ENCODE measurements around the gene CABP4. TPM values are rescaled to one million over a fixed set of nuclear protein-coding genes. Genes with fewer than 3 reads are reported as not detected.

CABP4 gene
- total and polyA plus RNA-seq, 10 of the 15 experiments (the other 5 are each of a cell fraction or from before 2014, with no cell fraction given): 0.04 to 0.41 (median 0.14) TPM; not detected in 2

DNA sequence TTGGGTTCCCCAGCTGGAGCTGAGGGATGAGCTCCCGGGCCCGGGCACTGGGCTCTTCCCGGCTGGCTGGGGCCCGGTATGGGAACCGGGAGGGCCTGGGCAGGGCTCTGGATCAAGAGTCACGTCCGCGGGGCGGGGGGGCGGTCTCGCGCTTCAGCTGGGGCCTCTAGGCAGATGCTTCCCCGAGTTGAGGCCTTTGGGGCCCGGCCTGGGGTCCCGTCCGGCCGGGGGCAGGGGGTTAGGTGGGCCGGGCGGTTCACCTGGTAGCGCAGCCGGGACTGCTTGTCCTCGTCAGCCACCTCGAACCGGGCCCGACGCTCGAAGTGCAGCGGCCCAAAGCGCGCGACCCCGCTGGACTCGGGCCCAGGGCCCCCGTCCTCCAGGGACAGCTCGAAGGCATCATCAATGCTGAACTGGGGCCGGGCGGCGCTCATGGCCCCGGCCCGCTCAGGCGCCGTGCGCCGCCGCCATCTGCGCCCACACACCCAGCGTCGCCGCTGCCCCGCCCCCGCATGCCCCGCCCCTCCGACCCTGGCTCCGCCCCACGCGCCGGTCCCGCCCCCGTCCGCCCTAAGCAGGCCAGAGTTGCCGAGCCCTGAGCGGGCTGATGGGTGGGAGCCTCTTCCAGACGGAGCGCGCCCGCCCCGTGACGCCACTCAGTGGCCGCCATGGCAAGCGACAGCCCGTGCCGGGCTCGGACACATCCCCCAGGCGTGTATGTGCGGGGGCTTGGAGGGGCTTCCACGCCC, 13.8 kb downstream of the CABP4 start, which contains the start of gene TMEM134 (continued):
- TF ChIP-seq, protein P1, sequence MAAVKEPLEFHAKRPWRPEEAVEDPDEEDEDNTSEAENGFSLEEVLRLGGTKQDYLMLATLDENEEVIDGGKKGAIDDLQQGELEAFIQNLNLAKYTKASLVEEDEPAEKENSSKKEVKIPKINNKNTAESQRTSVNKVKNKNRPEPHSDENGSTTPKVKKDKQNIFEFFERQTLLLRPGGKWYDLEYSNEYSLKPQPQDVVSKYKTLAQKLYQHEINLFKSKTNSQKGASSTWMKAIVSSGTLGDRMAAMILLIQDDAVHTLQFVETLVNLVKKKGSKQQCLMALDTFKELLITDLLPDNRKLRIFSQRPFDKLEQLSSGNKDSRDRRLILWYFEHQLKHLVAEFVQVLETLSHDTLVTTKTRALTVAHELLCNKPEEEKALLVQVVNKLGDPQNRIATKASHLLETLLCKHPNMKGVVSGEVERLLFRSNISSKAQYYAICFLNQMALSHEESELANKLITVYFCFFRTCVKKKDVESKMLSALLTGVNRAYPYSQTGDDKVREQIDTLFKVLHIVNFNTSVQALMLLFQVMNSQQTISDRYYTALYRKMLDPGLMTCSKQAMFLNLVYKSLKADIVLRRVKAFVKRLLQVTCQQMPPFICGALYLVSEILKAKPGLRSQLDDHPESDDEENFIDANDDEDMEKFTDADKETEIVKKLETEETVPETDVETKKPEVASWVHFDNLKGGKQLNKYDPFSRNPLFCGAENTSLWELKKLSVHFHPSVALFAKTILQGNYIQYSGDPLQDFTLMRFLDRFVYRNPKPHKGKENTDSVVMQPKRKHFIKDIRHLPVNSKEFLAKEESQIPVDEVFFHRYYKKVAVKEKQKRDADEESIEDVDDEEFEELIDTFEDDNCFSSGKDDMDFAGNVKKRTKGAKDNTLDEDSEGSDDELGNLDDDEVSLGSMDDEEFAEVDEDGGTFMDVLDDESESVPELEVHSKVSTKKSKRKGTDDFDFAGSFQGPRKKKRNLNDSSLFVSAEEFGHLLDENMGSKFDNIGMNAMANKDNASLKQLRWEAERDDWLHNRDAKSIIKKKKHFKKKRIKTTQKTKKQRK (IDR thresholded peaks at IDR 0.05; ENCODE audit: low read depth, low read length): no peak
- TF ChIP-seq SREBF1 (IDR thresholded peaks at IDR 0.05; ENCODE audit: low read length): no peak
- TF ChIP-seq KLF5 (IDR thresholded peaks at IDR 0.05; ENCODE audit: partially characterized antibody): no peak
- no peak for TF ChIP-seq SUZ12 (IDR thresholded peaks at IDR 0.05; ENCODE audit: unreplicated experiment)
- TF ChIP-seq CEBPB (IDR thresholded peaks at IDR 0.05; ENCODE audit: borderline replicate concordance in 1 of 2, low read depth in 2 of 2, low read length in 2 of 2): no peak
- peak in 1 of 2 experiments; percentile 46; a peak in 1 of 4 replicates for TF ChIP-seq EP300 (IDR thresholded peaks at IDR 0.05; ENCODE audit: borderline replicate concordance in 1 of 2, control insufficient read depth in 1 of 2, low read depth in 2 of 2, low read length in 2 of 2)
- no peak for TF ChIP-seq SUPT20H (IDR thresholded peaks at IDR 0.05; ENCODE audit: borderline replicate concordance, control insufficient read depth, low read depth, low read length)
- TF ChIP-seq, protein P2, sequence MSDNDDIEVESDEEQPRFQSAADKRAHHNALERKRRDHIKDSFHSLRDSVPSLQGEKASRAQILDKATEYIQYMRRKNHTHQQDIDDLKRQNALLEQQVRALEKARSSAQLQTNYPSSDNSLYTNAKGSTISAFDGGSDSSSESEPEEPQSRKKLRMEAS (IDR thresholded peaks at IDR 0.05; ENCODE audit: low read depth, low read length): peak; percentile 71
- no peak for TF ChIP-seq YBX1 (IDR thresholded peaks at IDR 0.05)
- peak; percentile 50; the same call in 1 of the 2 replicates for TF ChIP-seq IKZF1 (conservative IDR thresholded peaks at IDR 0.05)
- TF ChIP-seq CHD1 (IDR thresholded peaks at IDR 0.05; ENCODE audit: low read depth, low read length): no peak
- TF ChIP-seq ZNF274 (IDR thresholded peaks at IDR 0.05; ENCODE audit: insufficient read depth, insufficient read length): no peak
- TF ChIP-seq, protein P3, sequence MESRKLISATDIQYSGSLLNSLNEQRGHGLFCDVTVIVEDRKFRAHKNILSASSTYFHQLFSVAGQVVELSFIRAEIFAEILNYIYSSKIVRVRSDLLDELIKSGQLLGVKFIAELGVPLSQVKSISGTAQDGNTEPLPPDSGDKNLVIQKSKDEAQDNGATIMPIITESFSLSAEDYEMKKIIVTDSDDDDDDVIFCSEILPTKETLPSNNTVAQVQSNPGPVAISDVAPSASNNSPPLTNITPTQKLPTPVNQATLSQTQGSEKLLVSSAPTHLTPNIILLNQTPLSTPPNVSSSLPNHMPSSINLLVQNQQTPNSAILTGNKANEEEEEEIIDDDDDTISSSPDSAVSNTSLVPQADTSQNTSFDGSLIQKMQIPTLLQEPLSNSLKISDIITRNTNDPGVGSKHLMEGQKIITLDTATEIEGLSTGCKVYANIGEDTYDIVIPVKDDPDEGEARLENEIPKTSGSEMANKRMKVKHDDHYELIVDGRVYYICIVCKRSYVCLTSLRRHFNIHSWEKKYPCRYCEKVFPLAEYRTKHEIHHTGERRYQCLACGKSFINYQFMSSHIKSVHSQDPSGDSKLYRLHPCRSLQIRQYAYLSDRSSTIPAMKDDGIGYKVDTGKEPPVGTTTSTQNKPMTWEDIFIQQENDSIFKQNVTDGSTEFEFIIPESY (IDR thresholded peaks at IDR 0.05): no peak
- TF ChIP-seq WRNIP1 (IDR thresholded peaks at IDR 0.05; ENCODE audit: borderline replicate concordance, low read depth, low read length): no peak
- TF ChIP-seq, protein P4, sequence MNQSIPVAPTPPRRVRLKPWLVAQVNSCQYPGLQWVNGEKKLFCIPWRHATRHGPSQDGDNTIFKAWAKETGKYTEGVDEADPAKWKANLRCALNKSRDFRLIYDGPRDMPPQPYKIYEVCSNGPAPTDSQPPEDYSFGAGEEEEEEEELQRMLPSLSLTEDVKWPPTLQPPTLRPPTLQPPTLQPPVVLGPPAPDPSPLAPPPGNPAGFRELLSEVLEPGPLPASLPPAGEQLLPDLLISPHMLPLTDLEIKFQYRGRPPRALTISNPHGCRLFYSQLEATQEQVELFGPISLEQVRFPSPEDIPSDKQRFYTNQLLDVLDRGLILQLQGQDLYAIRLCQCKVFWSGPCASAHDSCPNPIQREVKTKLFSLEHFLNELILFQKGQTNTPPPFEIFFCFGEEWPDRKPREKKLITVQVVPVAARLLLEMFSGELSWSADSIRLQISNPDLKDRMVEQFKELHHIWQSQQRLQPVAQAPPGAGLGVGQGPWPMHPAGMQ (IDR thresholded peaks at IDR 0.05; ENCODE audit: borderline replicate concordance): no peak
- TF ChIP-seq ESRRA (IDR thresholded peaks at IDR 0.05; ENCODE audit: low read length): no peak
- TF ChIP-seq BACH1 (IDR thresholded peaks at IDR 0.05; ENCODE audit: borderline replicate concordance): peak; percentile 31; the same call in 1 of the 2 replicates
- TF ChIP-seq FOXK2 (IDR thresholded peaks at IDR 0.05): no peak
- TF ChIP-seq MTA3 (IDR thresholded peaks at IDR 0.05; ENCODE audit: borderline replicate concordance, low read length): no peak
- TF ChIP-seq, protein P5, sequence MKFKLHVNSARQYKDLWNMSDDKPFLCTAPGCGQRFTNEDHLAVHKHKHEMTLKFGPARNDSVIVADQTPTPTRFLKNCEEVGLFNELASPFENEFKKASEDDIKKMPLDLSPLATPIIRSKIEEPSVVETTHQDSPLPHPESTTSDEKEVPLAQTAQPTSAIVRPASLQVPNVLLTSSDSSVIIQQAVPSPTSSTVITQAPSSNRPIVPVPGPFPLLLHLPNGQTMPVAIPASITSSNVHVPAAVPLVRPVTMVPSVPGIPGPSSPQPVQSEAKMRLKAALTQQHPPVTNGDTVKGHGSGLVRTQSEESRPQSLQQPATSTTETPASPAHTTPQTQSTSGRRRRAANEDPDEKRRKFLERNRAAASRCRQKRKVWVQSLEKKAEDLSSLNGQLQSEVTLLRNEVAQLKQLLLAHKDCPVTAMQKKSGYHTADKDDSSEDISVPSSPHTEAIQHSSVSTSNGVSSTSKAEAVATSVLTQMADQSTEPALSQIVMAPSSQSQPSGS (IDR thresholded peaks at IDR 0.05; ENCODE audit: low read length): no peak
- TF ChIP-seq RFX5 (IDR thresholded peaks at IDR 0.05; ENCODE audit: low read depth, low read length): no peak
- peak; percentile 77; the same call in 1 of the 2 replicates for TF ChIP-seq POLR2AphosphoS5 (IDR thresholded peaks at IDR 0.05; ENCODE audit: low read length)

All from GM12878 (cell line).